NCI-H128 (cell line): ENCODE data around the gene LRRC10B.

Experiments
- DNase-seq: peaks from one replicate; lab custom pipeline; 2025; ENCODE audit not compliant: unreplicated experiment; lab: John Stamatoyannopoulos, UW

Gene LRRC10B

GRCh38 chr11:61486011-61486620 is 22.4 kb upstream of the LRRC10B start:
- DNase-seq: no peak

GRCh38 chr11:61486779-61487178 is 21.8 kb upstream of the LRRC10B start:
- DNase-seq: no peak

GRCh38 chr11:61487342-61488025 is 21.1 kb upstream of the LRRC10B start:
- DNase-seq: no peak

- DNase-seq: no peak
Measured at GRCh38 chr11:61488651-61489291, 19.8 kb upstream of the LRRC10B start.

GRCh38 chr11:61489833-61490721 is 18.5 kb upstream of the LRRC10B start:
- DNase-seq: no peak

GRCh38 chr11:61491736-61492395 is 16.7 kb upstream of the LRRC10B start:
- DNase-seq: no peak

GRCh38 chr11:61494381-61494961 is 14.1 kb upstream of the LRRC10B start:
- no peak for DNase-seq

GRCh38 chr11:61495801-61496601 is 12.5 kb upstream of the LRRC10B start:
- DNase-seq: no peak

GRCh38 chr11:61496602-61497400 is 11.7 kb upstream of the LRRC10B start:
- no peak for DNase-seq

- no peak for DNase-seq
Measured at GRCh38 chr11:61497473-61497872, 11.1 kb upstream of the LRRC10B start.

- no peak for DNase-seq
Measured at GRCh38 chr11:61497876-61498275, 10.7 kb upstream of the LRRC10B start.

- no peak for DNase-seq
Measured at GRCh38 chr11:61498767-61499341, 9.7 kb upstream of the LRRC10B start.

GRCh38 chr11:61499816-61500491 is 8.6 kb upstream of the LRRC10B start:
- DNase-seq: no peak

GRCh38 chr11:61502522-61502921 is 6.0 kb upstream of the LRRC10B start:
- DNase-seq: no peak

GRCh38 chr11:61503135-61503770 is 5.3 kb upstream of the LRRC10B start:
- DNase-seq: no peak

GRCh38 chr11:61505106-61505505 is 3.4 kb upstream of the LRRC10B start:
- DNase-seq: no peak

GRCh38 chr11:61505640-61506155 is 2.9 kb upstream of the LRRC10B start:
- DNase-seq: no peak
